ENCODE results near the gene GSAP.

DNA sequence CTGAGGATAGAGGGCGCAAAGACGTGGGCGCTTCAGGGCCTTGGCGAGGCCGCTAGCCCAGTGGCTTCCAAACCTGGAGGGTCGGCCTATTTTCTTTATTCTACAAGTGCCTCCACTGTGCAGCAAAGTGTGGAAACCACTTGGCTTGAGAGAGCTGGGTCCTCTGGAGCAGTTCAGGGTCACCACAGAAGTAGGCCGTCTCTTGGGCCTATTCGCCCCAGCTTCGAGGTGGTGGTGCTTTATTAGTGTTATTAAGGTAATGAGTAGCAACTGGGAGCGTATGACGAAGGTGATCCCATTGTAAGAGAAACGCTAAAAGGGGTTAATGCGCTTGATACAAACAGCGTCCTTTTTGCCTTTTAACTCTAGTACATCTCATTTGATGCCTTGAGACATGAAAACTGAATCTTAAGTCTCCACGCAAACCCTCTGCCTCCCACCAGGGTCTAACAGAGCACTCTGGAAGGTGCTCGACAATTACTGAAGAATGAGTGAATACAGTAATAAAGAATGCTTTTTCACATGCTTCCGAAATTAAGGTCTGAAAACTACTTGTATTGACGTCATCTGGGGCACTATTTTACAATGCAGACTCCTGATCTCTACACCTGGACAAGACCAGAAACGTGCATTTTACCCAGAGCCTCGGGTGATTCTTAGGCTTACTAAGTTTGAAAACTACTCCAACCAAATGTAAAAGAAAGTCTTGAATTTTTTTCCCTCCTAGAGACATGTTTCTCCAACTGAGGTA is 647 bp upstream of the GSAP start:
- TF ChIP-seq POLR2AphosphoS5 (IDR thresholded peaks at IDR 0.05; ENCODE audit: low read depth, low read length) = no peak
- TF ChIP-seq, protein P1, sequence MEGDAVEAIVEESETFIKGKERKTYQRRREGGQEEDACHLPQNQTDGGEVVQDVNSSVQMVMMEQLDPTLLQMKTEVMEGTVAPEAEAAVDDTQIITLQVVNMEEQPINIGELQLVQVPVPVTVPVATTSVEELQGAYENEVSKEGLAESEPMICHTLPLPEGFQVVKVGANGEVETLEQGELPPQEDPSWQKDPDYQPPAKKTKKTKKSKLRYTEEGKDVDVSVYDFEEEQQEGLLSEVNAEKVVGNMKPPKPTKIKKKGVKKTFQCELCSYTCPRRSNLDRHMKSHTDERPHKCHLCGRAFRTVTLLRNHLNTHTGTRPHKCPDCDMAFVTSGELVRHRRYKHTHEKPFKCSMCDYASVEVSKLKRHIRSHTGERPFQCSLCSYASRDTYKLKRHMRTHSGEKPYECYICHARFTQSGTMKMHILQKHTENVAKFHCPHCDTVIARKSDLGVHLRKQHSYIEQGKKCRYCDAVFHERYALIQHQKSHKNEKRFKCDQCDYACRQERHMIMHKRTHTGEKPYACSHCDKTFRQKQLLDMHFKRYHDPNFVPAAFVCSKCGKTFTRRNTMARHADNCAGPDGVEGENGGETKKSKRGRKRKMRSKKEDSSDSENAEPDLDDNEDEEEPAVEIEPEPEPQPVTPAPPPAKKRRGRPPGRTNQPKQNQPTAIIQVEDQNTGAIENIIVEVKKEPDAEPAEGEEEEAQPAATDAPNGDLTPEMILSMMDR (IDR thresholded peaks at IDR 0.05) = 0 out of 2 replicates have a peak, but pooled peaks have one; percentile 30
- TF ChIP-seq, protein P2, sequence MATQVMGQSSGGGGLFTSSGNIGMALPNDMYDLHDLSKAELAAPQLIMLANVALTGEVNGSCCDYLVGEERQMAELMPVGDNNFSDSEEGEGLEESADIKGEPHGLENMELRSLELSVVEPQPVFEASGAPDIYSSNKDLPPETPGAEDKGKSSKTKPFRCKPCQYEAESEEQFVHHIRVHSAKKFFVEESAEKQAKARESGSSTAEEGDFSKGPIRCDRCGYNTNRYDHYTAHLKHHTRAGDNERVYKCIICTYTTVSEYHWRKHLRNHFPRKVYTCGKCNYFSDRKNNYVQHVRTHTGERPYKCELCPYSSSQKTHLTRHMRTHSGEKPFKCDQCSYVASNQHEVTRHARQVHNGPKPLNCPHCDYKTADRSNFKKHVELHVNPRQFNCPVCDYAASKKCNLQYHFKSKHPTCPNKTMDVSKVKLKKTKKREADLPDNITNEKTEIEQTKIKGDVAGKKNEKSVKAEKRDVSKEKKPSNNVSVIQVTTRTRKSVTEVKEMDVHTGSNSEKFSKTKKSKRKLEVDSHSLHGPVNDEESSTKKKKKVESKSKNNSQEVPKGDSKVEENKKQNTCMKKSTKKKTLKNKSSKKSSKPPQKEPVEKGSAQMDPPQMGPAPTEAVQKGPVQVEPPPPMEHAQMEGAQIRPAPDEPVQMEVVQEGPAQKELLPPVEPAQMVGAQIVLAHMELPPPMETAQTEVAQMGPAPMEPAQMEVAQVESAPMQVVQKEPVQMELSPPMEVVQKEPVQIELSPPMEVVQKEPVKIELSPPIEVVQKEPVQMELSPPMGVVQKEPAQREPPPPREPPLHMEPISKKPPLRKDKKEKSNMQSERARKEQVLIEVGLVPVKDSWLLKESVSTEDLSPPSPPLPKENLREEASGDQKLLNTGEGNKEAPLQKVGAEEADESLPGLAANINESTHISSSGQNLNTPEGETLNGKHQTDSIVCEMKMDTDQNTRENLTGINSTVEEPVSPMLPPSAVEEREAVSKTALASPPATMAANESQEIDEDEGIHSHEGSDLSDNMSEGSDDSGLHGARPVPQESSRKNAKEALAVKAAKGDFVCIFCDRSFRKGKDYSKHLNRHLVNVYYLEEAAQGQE (IDR thresholded peaks at IDR 0.05; ENCODE audit: insufficient read depth in 1 of 2, low read depth in 2 of 2, low read length in 1 of 2) = no peak
- no peak for TF ChIP-seq SIN3A (IDR thresholded peaks at IDR 0.05; ENCODE audit: borderline replicate concordance, insufficient read depth, low read depth, low read length)
- TF ChIP-seq TCF7L2 (IDR thresholded peaks at IDR 0.05; ENCODE audit: low read depth, low read length) = no peak

Measured in Panc1 (cell line).